ENCODE data around the gene PTPRN2.

Gene PTPRN2

GRCh38 chr7:158111906-158112570 is 475.6 kb downstream of the PTPRN2 start:
- DNase-seq, result no peak

- no peak for DNase-seq
Observed at GRCh38 chr7:158111049-158111751, 476.4 kb downstream of the PTPRN2 start.

GRCh38 chr7:158110661-158111048 is 477.0 kb downstream of the PTPRN2 start:
- DNase-seq, result no peak

- DNase-seq, result no peak
Observed at GRCh38 chr7:158110034-158110590, 477.5 kb downstream of the PTPRN2 start.

GRCh38 chr7:158109364-158110033 is 478.1 kb downstream of the PTPRN2 start:
- DNase-seq, result no peak

- no peak for DNase-seq
Observed at GRCh38 chr7:158108646-158109293, 478.9 kb downstream of the PTPRN2 start.

- no peak for DNase-seq
Observed at GRCh38 chr7:158107806-158108205, 479.8 kb downstream of the PTPRN2 start.

- DNase-seq, result no peak
Observed at GRCh38 chr7:158106272-158106671, 481.4 kb downstream of the PTPRN2 start.

GRCh38 chr7:158103378-158103777 is 484.2 kb downstream of the PTPRN2 start:
- DNase-seq, result no peak

GRCh38 chr7:158102897-158103296 is 484.7 kb downstream of the PTPRN2 start:
- no peak for DNase-seq

- no peak for DNase-seq
Observed at GRCh38 chr7:158101821-158102450, 485.7 kb downstream of the PTPRN2 start.

- DNase-seq, result no peak
Observed at GRCh38 chr7:158098125-158099030, 489.2 kb downstream of the PTPRN2 start.

- no peak for DNase-seq
Observed at GRCh38 chr7:158097453-158098124, 490.0 kb downstream of the PTPRN2 start.

GRCh38 chr7:158097106-158097452 is 490.5 kb downstream of the PTPRN2 start:
- DNase-seq, result no peak

GRCh38 chr7:158096582-158096981 is 491.0 kb downstream of the PTPRN2 start:
- DNase-seq, result no peak

GRCh38 chr7:158094671-158095226 is 492.9 kb downstream of the PTPRN2 start:
- no peak for DNase-seq

GRCh38 chr7:158094046-158094445 is 493.6 kb downstream of the PTPRN2 start:
- no peak for DNase-seq

- DNase-seq, result no peak
Observed at GRCh38 chr7:158093156-158093796, 494.3 kb downstream of the PTPRN2 start.

- DNase-seq, result no peak
Observed at GRCh38 chr7:158087196-158087595, 500.4 kb downstream of the PTPRN2 start.

Measured in right kidney (tissue), 1 donor.